Cortex of kidney (tissue), 1 donor: ENCODE data around the gene FAM120B.

ENCODE experiments used
- DNase-seq: peaks from one replicate; lab custom pipeline; 2025; lab: John Stamatoyannopoulos, UW

The FAM120B gene

GRCh38 chr6:170357812-170358211, 51.3 kb downstream of the FAM120B start:
- no peak for DNase-seq

GRCh38 chr6:170358496-170358895, 51.9 kb downstream of the FAM120B start:
- DNase-seq, result no peak

- no peak for DNase-seq
Measured at GRCh38 chr6:170360476-170360875, 53.9 kb downstream of the FAM120B start.

GRCh38 chr6:170361335-170361734, 54.8 kb downstream of the FAM120B start:
- DNase-seq, result no peak

- no peak for DNase-seq
Measured at GRCh38 chr6:170362121-170362520, 55.6 kb downstream of the FAM120B start.

GRCh38 chr6:170363255-170363654, 56.7 kb downstream of the FAM120B start:
- no peak for DNase-seq

GRCh38 chr6:170365121-170365520, 58.6 kb downstream of the FAM120B start:
- DNase-seq, result no peak

- DNase-seq, result no peak
Measured at GRCh38 chr6:170365593-170365992, 59.0 kb downstream of the FAM120B start.

GRCh38 chr6:170366248-170366960, 59.8 kb downstream of the FAM120B start:
- DNase-seq, result no peak

- DNase-seq, result no peak
Measured at GRCh38 chr6:170367241-170367640, 60.7 kb downstream of the FAM120B start.

- DNase-seq, result no peak
Measured at GRCh38 chr6:170368544-170368943, 62.0 kb downstream of the FAM120B start.

- no peak for DNase-seq
Measured at GRCh38 chr6:170369403-170369802, 62.8 kb downstream of the FAM120B start.

- DNase-seq, result no peak
Measured at GRCh38 chr6:170370416-170370815, 63.9 kb downstream of the FAM120B start.

- DNase-seq, result no peak
Measured at GRCh38 chr6:170371080-170371479, 64.5 kb downstream of the FAM120B start.

GRCh38 chr6:170371588-170371987, 65.0 kb downstream of the FAM120B start:
- no peak for DNase-seq

- no peak for DNase-seq
Measured at GRCh38 chr6:170372380-170373325, 66.1 kb downstream of the FAM120B start.

GRCh38 chr6:170374571-170375444, 68.2 kb downstream of the FAM120B start:
- DNase-seq, result no peak

- DNase-seq, result no peak
Measured at GRCh38 chr6:170375661-170376060, 69.1 kb downstream of the FAM120B start.

GRCh38 chr6:170376386-170377043, 70.0 kb downstream of the FAM120B start:
- no peak for DNase-seq

GRCh38 chr6:170378502-170378901, 71.9 kb downstream of the FAM120B start:
- no peak for DNase-seq

- no peak for DNase-seq
Measured at GRCh38 chr6:170381562-170381961, 75.0 kb downstream of the FAM120B start.
